HL-60/S4 (cell line): ENCODE measurements around the gene SHROOM3.
"Not testable (repeated sequence)": the region's sequence is repeated elsewhere in the genome, so short reads cannot be mapped to it uniquely, and the experiment has no call there.

Experiments
- in situ Hi-C: fragments of 300-500 bp; cut with MboI; formaldehyde crosslinking; loops from 2 replicates; pipeline ENCODE4 v1.14.3; 2022; ENCODE audit warnings: low sequenced_read_pairs

The SHROOM3 gene

DNA sequence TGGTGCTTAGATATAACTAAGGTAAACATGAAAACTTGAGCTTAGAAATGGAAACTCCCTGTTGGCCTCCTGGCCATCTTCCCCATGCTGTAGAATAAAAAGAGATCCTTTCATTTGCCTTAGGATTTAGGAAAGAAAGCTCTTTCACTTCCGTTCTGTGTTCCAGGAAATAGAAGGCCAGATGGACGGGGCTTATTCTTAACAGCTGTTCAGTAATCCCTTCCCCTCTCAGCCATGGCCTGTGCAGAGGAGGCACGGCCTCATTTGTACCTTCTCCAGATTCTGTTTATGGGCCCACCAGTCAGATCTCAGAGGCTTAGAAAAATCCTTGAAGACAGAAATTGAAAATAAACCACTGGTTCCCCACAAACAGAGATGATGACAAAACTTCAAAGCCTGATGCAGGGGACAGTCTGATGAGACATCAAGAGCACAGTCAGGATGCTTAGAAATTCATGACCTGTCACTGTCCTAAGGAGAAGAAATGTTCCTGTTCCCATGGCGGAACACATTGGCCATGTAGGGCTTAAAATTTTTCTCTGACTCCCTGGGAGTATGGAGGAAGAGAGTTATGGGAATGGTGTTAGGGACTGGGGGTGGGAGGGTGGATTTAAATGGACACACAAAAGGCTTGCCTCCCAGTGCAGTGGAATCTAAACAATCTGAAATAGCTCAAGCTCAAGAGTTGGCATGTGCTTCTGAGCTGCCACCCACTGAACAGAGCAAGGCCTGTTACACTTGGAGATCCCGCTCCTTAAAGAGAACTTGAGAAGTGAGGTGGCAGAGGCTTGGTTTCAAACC is 274.1 kb downstream of the SHROOM3 start:
- in situ Hi-C loops = no loop called here

DNA sequence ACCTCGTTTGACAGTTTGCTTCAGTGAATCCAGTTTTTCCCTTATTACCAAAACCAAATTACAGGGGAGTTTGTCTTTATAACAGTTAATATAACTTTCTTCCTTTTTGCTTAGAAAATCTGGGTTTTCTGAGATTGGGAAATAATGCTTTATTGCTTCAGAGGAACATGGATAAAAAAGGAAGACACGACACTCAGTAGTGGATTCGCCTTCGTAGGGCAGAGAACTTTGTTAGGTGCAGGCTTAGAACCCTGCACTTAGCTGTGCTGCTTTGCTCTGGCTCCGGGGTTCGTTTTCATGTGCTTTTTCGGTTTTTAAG is 274.7 kb downstream of the SHROOM3 start:
- in situ Hi-C loops = no loop called here

DNA sequence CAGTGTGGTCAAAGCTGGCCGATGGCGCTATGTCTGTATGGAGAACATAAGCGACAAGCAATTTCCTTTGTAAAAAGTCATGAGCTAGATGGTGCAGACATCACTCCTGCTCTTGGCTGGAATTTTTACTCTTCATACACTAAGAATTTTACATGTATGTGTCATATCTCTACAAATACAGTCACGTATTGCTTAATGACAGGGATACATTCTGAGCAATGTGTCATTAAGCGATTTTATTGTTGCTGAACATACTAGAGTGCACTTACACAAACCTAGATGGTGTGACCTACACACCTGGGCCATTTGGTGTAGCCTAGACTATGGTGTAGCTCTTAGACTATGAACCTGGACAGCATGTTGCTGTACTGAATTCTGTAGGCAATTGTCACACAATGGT is 277.5 kb downstream of the SHROOM3 start:
- in situ Hi-C loops = no loop called here

DNA sequence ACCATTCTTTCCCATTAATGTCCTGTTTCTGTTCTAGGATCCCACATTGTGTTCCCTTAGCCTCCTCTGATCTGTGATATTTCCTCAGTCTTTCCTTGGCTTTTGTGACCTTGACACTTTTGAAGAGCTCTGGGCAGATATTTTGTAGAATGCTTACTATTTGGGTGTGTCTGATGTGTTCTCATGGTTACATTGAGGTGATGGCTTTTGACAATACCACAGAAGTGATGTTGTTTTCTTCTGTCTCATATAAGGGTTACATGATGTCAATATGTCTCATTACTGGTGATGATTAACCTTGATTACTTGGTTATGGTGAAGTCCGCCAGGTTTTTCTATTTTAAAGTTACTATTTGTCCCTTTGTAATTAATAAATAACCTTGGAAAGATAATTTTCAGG is 279.2 kb downstream of the SHROOM3 start:
- in situ Hi-C loops = no loop called here

DNA sequence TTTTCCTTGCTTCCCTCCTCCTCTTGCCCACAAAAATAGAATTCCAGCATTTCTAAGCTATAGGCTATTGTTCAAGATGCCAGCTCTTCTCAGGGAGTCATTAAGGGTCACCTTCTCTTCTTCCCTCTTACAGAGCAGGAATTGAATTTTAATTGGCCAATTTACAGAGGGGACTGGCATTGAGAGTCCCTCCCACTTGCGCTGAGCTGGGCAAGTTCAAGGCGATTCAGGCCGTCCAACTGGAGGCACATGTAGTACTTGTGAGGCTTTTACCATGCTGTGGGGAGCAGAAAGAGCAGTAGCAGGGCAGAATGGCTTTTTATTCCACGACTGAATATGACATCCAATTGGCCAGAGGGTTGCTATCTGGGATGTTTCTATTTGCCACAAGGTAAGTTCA is 281.0 kb downstream of the SHROOM3 start:
- in situ Hi-C loops = no loop called here

DNA sequence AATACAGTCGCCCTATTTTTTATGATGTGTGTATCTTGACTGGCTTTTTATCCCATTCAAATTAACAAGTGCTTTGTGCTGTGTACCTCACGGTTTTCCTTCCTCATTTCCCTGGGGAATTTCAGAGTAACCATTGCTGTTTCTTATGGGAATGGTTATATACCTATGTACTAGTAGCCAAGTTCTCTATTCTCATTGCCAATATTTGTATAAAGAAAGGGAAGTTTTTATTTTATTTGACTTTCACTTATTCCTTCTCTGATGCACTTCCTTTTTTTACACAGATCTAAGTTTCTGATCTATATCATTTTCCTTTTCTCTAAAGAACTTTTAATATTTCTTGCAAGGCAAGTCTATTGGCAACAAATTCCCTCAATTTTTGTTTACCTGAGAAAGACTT is 281.6 kb downstream of the SHROOM3 start:
- in situ Hi-C loops = no loop called here

DNA sequence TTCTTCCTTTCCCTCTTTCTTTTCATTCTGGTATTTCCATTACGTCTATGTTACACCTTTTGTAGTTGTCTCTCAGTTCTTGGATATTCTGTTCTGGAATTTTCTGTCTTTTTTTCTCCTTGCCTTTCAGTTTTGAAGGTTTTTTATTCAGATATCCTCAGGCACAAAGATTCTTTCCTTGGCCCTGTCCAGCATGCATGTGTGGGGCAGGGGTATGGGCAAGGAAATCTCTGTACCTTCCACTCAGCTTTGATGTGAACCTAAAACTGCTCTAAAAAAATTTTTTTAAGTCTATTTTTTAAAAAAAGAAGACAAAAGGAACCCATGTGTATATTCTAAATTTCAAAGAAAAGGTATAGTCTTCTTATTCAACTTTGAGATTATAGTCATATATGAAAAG is 282.4 kb downstream of the SHROOM3 start:
- in situ Hi-C loops = no loop called here

DNA sequence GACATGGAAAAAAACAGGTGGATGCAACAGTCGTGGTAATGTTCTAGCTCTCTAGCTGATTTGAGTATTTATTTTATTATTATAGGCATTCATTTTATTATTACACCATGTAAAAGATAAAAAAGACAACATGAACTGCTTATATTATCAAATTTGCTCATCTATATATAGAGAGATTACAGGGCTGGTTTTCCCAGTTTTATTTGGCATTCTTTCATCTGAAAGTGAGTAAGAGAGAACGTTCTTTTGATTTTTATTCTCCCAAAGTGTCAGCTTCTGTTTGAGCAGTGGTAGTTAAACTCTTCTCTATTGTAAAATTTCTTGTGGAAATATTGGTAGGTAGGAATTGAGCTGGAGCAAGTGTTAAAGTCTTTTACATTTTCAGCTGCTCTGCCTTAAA is 283.0 kb downstream of the SHROOM3 start:
- in situ Hi-C loops = no loop called here

DNA sequence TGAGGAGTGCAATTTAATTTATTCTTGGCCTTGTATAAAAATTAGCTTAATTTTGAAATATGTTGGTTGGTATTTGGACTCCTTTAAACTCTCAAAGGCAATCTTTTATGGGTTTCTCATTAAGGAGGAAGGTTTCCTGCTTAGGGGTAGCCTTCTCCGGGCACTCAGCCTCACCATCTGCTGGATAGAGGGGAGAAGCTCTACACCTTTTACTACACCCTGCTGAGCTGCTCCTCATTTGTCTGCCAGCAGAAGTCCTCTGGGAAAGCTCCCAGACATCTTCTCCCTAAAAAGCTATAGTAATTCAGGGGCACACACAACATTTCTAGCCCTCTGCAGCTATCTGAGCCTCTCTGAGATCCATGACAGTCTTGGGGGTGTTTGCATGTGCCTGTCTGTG is 283.8 kb downstream of the SHROOM3 start:
- in situ Hi-C loops = no loop called here

DNA sequence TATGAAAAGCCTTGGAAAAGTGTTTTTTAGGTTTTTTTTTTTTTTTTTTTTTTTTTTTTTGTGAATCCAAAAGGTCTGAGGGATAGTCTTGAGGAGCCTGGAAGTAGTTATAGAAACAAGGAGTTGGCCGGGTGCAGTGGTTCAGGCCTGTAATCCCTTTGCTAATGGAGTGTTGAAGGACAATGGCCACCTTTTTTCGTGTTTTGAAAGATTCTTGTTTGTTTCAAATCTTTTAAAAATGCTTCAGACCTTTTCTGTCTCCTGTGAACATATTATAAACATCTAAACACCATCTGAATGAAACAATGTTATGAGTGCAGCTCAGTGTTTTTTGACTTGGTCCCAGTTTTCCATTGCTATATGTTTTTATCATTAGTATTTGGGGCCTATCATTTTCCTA is 285.1 kb downstream of the SHROOM3 start:
- in situ Hi-C loops = no loop called here

DNA sequence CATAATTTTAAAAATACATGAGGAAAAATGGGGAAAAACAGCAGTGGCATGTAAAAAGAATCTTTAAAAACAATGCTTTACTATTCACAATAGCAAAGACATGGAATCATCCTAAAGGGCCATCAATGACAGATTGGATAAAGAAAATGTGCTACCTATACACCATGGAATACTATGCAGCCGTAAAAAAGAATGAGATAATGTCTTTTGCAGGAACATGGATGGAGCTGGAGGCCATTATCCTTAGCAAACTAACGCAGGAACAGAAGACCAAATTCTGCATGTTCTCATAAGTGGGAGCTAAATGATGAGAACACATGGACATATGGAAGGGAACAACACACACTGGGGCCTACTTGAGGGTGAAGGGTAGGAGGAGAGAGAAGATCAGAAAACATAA is 287.1 kb downstream of the SHROOM3 start:
- in situ Hi-C loops = not testable (repeated sequence)

DNA sequence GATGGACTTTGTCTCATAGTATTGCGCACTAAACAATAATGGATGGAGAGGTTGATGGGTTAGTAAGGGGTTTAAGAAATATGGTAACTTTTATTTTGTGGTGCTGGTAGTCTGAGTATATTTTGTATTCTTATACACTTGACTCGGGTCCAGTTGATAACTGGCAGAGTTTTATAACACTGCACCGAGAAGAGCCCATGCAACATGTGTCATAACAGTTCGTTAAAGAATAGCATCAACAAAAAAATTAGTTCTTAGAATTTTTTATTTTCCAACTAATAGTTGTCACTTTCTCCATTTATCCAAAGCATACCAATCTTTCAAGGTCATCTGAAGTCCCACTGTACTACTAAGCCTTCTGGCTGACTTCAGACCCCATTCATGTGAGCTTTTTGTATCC is 287.8 kb downstream of the SHROOM3 start:
- in situ Hi-C loops = no loop called here

DNA sequence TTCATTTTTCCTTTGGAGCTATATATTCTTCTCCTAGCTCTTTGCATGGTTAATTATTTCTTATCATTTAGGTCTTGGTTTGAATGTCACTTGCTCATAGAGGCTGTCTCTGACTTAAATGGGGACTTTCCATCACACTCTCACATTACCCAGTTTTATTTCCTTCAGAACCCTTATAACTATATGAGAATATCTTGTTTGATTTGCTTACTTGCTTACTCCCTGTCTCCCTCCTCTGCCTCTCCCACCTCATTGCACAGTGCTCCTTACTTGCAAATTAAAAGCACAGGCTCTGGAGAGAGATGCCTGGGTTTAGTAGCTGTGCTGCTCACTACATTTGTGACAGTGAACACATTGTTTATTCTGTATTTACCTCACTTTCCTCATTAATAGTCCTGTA is 288.3 kb downstream of the SHROOM3 start:
- in situ Hi-C loops = no loop called here

DNA sequence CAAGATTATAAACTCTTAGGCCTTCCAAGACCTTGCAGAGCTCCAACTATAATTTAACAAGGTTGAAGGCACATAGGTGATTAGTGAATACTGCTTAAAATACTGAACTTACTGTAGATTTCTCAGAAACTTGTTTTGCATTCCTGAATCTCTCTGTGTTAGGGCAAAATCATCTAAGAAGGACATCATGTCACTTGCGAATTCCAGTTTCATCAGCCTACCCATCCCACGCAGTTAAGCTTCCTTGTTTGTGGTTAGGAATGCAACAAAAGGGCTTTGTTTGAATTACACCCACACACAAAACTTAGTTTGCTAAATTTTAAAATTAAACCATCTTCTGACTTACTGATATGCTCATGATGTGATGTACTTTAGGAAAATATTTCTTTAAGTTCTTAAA is 288.9 kb downstream of the SHROOM3 start:
- in situ Hi-C loops = no loop called here

DNA sequence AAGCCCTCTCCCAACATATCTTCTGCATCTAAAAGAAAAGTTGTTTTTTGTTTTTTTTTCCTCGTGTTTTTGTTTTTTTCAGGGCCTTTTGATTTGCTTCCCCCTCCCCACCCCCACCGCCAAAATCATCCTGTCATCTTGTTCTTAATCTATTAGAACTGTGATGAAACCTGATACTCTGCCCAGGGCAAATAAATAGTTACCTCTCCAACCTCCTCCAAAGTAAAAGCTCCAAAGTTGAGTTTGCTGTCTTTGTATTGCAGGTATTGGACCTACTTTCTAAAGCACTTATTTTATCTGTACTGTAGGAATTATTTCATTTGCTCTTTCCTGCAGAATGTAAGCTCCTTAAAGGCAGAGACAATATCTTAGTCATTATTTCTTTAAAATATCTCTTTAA is 290.0 kb downstream of the SHROOM3 start:
- in situ Hi-C loops = no loop called here

DNA sequence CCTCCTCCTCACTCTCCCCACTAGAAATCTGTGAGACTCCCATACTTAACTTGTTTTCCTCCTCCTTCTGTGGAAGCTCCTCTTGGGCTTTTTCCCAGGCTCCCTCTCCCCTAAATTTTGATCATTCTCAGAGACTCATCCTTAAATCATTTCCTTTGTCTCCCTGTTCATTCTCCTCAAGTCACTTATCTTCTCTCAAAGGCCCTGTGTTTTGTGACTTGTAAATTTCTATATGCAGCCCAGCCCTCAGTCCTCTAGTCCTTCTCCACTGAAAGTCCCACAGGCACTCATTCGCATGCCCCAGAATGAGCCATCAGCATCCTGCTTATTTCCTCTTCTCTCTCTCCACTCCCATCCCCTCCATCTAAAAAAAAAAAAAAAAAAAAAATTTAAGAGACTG is 291.1 kb downstream of the SHROOM3 start:
- in situ Hi-C loops = no loop called here

DNA sequence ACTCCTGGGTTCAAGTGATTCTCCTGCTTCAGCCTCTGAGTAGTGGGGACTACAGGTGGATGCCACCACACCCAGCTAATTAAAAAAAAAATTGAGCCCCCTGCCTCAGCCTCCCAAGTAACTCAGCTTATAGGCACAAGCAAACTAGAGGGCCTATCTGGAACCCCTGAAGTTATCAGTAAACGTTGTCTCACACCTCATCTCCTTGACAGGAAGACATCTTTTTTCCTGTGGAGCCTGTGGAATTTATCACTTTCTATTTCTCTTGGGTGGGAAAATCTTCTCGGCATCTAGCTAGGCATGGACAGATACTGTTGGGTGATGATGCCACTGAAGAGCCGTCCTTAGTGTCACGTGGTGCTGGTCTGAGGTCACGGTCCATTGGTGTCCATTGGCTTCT is 291.6 kb downstream of the SHROOM3 start:
- in situ Hi-C loops = no loop called here

DNA sequence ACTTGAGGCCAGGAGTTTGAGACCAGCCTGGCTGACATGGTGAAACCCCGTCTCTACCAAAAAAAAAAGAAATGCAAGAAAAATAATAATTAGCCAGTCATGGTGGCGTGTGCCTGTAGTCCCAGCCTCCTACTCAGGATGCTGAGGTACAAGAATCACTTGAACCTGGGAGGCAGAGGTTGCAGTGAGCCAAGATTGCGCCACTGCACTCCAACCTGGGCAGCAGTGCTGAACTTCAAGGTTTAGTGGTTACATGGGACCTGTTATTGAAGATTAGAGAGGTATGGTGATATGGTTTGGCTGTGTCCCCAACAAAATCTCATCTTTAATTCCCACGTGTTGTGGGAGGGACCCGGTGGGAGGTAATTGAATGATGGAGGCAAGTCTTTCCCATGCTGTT is 292.9 kb downstream of the SHROOM3 start:
- in situ Hi-C loops = not testable (repeated sequence)

DNA sequence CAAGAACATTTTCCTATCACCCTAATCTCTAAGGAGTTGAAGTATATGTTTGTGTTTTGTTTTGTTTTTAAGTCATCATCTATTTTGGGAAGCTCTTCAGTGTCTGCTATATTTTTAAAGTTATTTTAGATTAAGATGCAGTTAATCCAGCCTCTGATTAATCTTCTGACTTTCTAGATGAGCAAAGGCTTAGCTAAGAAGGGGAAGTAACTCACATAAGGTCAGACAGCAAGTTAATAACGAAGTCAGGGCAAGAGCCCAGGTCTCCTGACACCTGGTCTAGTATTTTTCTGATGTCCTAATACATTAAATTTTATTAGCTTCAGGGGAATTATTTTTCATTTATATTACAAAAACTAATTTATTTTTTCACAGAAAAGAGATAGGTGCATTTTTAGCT is 294.4 kb downstream of the SHROOM3 start:
- in situ Hi-C loops = no loop called here

DNA sequence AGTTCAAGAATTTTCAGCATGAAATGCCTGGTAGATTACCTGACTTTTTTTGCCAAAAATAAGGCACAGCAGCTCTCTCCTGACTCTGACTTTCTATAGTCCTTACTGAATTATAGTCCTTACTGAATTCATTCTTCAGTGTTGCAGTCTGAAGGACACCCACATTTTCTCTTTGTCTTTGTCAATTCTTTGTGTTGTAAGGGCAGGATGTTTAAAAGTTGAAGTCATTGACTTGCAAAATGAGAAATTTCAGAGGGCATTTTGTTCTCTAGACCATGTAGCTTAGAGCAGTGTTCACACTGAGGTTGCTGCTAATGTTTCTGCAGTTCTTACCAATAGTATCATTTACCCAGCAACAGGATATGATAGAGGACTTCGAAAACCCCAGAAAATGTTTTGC is 295.0 kb downstream of the SHROOM3 start:
- in situ Hi-C loops = no loop called here

DNA sequence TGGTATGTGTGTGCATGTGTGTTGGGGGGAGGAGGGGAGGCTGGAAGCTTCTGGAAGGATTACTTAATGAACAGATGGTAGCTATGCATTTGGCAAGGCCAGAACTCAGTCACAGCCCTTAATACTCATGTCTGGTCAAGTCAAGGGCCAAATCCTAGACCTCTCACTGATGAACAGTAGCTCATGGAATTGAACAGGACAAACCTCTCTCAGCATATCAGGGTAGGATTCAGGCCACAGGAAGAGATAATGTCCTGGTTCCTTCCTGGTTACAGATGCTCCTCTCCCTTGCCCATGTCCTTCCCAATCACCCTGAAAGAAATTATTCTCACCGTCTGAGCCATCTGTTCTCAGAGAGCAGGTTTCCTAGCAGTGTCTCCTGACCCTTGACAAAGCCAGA is 297.2 kb downstream of the SHROOM3 start:
- in situ Hi-C loops = no loop called here

DNA sequence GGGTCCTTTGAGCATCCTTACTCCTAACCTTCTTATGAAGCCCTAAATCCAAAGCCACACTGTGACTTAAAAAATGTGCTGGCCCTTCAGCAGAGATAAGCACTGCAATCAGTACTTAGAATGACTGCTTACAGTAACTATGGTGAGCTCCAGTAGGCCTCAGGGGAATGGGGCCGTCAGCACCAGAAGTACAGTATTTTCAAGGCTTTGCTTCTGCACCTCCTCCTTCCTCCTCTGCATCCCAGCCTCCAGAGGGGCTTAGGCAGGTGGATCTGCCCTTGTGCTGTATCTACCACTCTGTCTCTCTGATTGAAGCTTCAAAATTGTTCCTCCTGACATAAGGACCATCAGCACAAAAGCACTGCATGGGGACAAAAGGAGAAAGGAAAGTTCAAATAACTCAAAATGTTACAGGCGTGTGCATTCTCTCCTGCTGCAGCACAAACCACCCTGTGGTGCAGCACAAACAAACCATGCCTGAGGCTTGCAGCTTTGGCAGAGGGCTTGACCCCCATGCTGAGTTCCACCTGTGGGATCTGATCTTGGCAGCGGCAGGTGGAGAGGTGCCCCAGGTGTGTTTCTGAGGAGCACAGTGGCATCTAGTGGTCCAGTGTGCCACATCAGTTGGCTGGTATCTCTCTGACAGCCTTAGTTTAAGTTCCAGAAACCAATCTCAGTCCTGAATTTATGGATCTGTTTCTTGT is 298.2 kb downstream of the SHROOM3 start:
- in situ Hi-C loops = no loop called here

DNA sequence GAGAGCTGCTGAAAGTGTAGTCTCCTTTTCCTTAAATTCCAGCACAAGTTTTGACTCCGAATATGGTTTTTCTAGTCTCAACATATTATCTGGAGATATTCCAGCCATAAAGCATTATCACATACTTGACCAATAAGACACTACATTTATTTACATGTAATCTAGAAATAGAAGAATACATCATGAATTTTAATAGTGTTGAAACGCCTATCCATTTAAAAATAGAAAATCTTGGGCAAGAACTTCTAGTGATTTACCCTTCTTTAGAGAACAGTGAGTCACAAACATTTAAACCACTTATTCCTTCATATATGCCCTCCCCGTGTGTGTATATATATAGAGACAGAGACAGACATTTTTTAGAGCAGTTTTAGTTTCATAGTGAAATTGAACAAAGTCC is 301.4 kb downstream of the SHROOM3 start:
- in situ Hi-C loops = no loop called here
